Lower lobe of right lung (tissue), 2 donors: ENCODE results near the gene LINGO4. TPM values are rescaled to one million over a fixed set of nuclear protein-coding genes. Genes with fewer than 3 reads are reported as not detected.

Source experiments
- ATAC-seq, 2 donors: fragments of 200-7000 bp; cut with Tn5 transposase; one replicate each; pipeline ENCODE4 v1.9.1; 2020 to 2022; ENCODE audit warnings: mild to moderate bottlenecking in 2 of 2, moderate library complexity in 2 of 2
- DNase-seq: peaks from one replicate; pipeline ENCODE4 v3.0.0-alpha.2; 2020
- H3K27ac ChIP-seq: fragments of 200-600 bp; one replicate; pipeline ENCODE4 v1.8.0; 2022
- H3K27me3 ChIP-seq: fragments of 200-600 bp; one replicate; pipeline ENCODE4 v1.8.0; 2022; ENCODE audit warnings: low read depth
- H3K36me3 ChIP-seq: fragments of 200-600 bp; one replicate; pipeline ENCODE4 v1.8.0; 2022; ENCODE audit warnings: mild to moderate bottlenecking
- H3K4me1 ChIP-seq: fragments of 200-600 bp; one replicate; pipeline ENCODE4 v1.8.0; 2022
- H3K4me3 ChIP-seq: fragments of 200-600 bp; one replicate; pipeline ENCODE4 v1.8.0; 2022; ENCODE audit warnings: mild to moderate bottlenecking
- H3K9me3 ChIP-seq: fragments of 200-600 bp; one replicate; pipeline ENCODE4 v1.8.0; 2022
- intact Hi-C: fragments of 100-400 bp; cut with DNase I; formaldehyde crosslinking; loops from one replicate; pipeline ENCODE4 v1.11.0; 2022
- total RNA-seq: library from RNA; stranded (reverse); fragmentation: NEBNext Ultra II Directional; extraction: Animal tissue kit (Norgen Biotek cat#: 25700); gene quantifications from one replicate; pipeline ENCODE4 v1.2.1, GENCODE V29; 2021
- TF ChIP-seq, protein P1 (sequence below): fragments of 200-600 bp; IDR thresholded peaks from one replicate; pipeline ENCODE4 v1.8.0; 2022; ENCODE audit warnings: antibody characterized with exemption, mild to moderate bottlenecking
- donor health status: DM: no; HTN: yes; CAD: no; lungs with severe emphysema.

The LINGO4 gene
- total RNA-seq, 1 donor from 2014 or later: 0.50 TPM

GRCh38 chr1:151817353-151817730 lies 12.1 kb upstream of the LINGO4 start:
- H3K27me3 ChIP-seq: no peaks in the 10 kb centered on the region
- H3K4me1 ChIP-seq: peaks cover 8% of the 10 kb centered on the region
- TF ChIP-seq, protein P1, sequence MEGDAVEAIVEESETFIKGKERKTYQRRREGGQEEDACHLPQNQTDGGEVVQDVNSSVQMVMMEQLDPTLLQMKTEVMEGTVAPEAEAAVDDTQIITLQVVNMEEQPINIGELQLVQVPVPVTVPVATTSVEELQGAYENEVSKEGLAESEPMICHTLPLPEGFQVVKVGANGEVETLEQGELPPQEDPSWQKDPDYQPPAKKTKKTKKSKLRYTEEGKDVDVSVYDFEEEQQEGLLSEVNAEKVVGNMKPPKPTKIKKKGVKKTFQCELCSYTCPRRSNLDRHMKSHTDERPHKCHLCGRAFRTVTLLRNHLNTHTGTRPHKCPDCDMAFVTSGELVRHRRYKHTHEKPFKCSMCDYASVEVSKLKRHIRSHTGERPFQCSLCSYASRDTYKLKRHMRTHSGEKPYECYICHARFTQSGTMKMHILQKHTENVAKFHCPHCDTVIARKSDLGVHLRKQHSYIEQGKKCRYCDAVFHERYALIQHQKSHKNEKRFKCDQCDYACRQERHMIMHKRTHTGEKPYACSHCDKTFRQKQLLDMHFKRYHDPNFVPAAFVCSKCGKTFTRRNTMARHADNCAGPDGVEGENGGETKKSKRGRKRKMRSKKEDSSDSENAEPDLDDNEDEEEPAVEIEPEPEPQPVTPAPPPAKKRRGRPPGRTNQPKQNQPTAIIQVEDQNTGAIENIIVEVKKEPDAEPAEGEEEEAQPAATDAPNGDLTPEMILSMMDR: no peak
- H3K4me3 ChIP-seq: no peak overlapping the region
- H3K36me3 ChIP-seq: peaks cover 13% of the 10 kb centered on the region
- no peak for DNase-seq
- ATAC-seq: no peak
- no peak overlapping the region for H3K27ac ChIP-seq
- intact Hi-C loops: no loop called here
- no peaks in the 10 kb centered on the region for H3K9me3 ChIP-seq

DNA sequence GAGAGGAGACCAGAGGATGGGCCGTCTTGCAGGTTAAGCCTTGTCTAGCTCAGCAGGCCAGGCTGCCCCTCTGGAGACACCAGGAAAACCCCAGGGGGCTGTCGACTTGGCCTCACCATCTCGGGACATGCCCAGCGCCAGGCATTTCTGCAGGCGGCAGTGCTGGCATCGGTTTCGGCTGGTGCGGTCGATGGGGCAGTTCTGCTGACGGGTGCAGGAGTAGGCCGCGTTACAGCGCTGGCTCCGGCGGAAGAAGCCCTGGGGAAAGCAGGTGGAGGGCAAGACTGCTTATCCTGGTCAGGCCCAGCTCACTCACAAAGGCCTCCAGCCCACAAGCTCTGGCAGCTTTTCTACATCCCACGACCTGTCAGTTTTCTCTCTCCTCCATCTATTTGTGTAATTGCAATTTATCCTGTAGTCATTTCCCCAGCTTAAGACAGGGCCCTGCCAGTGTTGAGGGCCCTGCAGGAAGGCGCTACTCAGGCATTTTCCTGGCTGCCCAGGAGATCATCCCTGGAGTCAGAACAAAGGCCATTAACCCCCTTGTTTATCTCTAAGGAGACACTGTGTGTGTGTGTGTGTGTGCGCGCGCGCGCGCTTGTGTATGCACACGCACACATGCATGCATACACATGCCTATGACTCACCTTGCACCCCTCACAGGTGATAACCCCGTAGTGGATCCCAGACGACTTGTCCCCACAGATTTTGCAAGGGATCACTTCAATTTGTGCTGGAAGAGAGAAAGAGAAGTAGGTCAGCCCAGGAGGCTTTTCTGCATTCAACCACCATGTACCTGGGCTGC lies 11.5 kb upstream of the LINGO4 start:
- H3K9me3 ChIP-seq: no peaks in the 10 kb centered on the region
- H3K36me3 ChIP-seq: peaks cover 13% of the 10 kb centered on the region
- no peak for DNase-seq
- TF ChIP-seq, protein P1: no peak
- no peak overlapping the region for H3K4me3 ChIP-seq
- no peaks in the 10 kb centered on the region for H3K27me3 ChIP-seq
- H3K27ac ChIP-seq: no peak overlapping the region
- no peak for ATAC-seq
- peaks cover 8% of the 10 kb centered on the region for H3K4me1 ChIP-seq
- intact Hi-C loops: no loop called here

- TF ChIP-seq, protein P1: no peak
- Histone ChIP-seq H3K4me1 (peaks cover 6% of the 10 kb centered on the region), H3K27me3 (no peaks in the 10 kb centered on the region), H3K9me3 (no peaks in the 10 kb centered on the region), H3K27ac (no peak overlapping the region), H3K4me3 (no peak overlapping the region), H3K36me3 (peaks cover 13% of the 10 kb centered on the region)
- ATAC-seq (peak; percentile 13 to 30), DNase-seq (no peak)
- intact Hi-C loops: no loop called here
These were observed 10.6 kb upstream of the LINGO4 start for GRCh38 chr1:151815716-151816327.

DNA sequence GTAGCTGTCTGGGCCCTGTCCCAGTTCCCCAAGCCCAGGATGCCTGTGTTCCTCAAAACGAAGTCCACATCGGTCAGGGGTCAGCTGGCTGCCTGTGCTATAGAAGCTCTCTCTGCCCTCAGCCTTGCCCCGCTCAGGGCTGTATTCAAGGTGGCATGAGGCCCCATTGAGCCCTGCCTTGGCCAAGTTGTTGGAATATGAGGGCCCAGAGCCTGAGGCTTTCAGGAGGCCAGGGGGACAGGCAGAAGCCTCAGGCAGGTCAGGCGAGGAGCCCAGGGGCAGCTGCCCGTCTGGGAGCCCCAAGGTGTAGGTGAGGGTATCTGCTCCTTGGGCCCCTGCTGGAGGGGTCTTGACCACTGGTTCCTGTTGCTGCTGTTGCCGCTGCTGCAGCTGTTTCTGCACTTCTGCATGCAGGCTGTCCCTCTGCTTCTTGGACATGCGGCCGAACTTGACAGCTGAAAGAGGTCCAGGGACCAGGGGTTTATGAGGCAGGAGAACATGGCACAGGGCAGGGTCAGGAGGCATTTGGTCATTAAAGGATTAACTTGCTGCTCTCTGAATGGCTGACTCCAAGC lies 9.8 kb upstream of the LINGO4 start:
- Histone ChIP-seq H3K27me3 (no peaks in the 10 kb centered on the region), H3K4me3 (no peak overlapping the region), H3K9me3 (no peaks in the 10 kb centered on the region), H3K36me3 (peaks cover 13% of the 10 kb centered on the region), H3K27ac (no peak overlapping the region), H3K4me1 (no peaks in the 10 kb centered on the region)
- intact Hi-C loops: no loop called here
- TF ChIP-seq, protein P1: no peak
- ATAC-seq: no peak
- no peak for DNase-seq

DNA sequence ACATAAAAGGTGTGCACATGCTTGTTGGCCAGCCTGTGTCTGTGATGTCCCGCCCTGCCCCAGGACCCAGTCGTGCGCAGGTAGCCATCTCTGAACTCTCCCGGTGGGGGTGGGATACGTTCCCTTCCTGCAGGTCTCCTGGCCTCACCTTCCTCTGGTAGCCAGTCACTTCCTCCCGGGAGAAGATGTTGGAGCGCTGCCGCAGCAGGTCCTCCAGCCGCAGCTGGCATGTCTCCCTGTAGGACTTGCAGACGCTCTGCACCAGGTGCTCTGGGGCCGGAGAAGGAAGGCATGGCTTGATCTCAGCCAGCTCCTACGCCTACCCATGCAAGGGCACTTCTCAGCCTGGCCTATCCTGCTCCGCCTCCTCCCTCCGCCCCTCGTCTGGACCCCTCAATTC lies 9.2 kb upstream of the LINGO4 start:
- no peak for DNase-seq
- no peaks in the 10 kb centered on the region for H3K9me3 ChIP-seq
- no peaks in the 10 kb centered on the region for H3K27me3 ChIP-seq
- intact Hi-C loops: no loop called here
- ATAC-seq: no peak
- no peak overlapping the region for H3K4me3 ChIP-seq
- peaks cover 13% of the 10 kb centered on the region for H3K36me3 ChIP-seq
- TF ChIP-seq, protein P1: no peak
- no peak overlapping the region for H3K27ac ChIP-seq
- H3K4me1 ChIP-seq: no peaks in the 10 kb centered on the region
